Activated CD4-positive, CD25-positive, alpha-beta regulatory T cell (primary cell): ENCODE data around the gene ARMH3.
"Not testable (repeated sequence)": the region's sequence is repeated elsewhere in the genome, so short reads cannot be mapped to it uniquely, and the experiment has no call there.

ENCODE experiments used
- DNase-seq, 4 experiments: peaks; one replicate each; lab custom pipeline; 2025; lab: John Stamatoyannopoulos, UW

ARMH3 gene, protein sequence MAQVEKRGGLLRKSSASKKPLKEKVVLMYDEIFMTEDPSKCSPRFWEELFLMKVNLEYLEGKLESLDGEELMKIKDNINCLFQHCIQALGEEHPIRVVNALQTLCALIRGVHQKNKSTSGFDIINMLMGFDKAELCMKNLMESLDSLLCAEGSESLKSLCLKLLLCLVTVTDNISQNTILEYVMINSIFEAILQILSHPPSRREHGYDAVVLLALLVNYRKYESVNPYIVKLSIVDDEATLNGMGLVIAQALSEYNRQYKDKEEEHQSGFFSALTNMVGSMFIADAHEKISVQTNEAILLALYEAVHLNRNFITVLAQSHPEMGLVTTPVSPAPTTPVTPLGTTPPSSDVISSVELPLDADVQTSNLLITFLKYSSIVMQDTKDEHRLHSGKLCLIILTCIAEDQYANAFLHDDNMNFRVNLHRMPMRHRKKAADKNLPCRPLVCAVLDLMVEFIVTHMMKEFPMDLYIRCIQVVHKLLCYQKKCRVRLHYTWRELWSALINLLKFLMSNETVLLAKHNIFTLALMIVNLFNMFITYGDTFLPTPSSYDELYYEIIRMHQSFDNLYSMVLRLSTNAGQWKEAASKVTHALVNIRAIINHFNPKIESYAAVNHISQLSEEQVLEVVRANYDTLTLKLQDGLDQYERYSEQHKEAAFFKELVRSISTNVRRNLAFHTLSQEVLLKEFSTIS

DNA sequence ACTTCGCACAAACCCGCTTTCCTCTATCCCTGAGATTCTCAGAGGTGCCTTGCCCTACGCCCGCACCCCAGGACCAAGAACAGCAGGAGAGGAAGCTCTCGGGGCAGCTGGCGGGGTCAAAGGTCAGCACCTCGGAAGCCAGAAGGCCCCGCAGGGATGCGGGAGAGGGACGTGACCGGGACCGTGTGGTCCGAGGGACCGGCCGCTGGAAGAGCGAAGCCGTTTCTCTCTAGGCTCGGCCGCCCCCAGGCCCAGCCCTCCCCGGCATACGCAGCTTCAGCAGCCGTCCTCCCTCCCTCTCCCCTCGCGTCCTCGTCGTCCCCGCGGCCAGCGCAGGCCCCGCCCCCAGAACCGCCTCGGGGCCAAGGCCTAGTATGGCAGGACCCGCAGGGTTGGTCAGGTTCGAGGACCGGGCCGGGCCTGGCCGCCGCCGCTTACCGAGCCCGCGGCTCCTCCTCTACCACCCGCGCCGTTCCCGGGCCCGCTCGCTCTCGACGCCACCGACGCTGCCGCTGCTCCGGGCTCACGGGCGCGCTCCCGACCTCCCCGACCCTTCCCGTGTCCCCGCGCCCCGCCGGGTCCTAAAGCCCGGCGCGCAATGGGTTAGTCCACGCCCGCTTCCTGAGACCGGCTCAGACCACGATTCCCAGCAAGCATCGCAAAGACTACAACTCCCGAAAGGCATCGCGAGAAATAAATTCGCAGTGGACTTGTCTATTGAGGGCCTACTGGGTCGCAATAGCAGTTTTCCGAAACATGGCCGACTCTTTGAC is at the start of gene ARMH3:
Gene ARMH3, minus strand, starts transcription at position 527 of the 773 bp plus-strand sequence. CDS start 16,059 bp downstream, outside the sequence.
- peak; percentile 72 to 80 (median 76) for DNase-seq

DNA sequence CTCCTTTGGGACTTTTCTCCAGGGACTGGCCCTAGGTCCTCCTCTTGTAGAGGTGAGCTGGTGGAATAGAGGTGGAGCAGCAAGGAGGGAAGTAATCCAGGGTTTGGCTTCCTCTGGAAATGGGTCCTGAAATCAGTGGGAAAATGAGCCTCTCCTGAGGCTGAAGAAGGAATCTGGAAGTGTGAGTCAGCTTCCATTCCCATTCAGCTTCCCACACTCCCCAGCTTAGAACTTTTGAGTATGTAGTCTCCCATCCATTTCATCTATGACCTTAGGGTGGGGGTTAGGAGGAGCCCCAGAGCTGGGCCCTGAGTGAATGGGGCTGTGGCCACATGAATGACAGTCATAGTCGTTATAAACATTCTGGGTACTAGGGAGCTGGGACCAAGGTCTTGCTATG is 46.4 kb upstream of the ARMH3 start:
- no peak for DNase-seq

DNA sequence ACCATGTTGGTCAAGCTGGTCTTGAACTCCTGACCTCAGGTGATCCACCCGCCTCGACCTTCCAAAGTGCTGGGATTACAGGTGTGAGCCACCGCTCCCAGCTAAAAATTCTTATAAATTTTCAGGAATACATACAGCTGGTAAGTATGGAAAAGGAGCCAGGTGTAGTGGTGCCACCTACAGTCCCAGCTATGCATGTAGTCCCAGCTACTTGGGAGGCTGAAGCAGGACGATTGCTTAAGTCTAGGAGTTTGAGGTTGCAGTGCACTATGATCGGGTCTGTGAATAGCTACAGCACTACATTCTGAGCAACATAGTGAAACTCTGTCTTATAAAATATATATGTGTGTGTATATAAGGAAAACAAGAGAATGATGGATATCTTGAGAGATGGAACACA is 45.2 kb upstream of the ARMH3 start:
- no peak for DNase-seq

DNA sequence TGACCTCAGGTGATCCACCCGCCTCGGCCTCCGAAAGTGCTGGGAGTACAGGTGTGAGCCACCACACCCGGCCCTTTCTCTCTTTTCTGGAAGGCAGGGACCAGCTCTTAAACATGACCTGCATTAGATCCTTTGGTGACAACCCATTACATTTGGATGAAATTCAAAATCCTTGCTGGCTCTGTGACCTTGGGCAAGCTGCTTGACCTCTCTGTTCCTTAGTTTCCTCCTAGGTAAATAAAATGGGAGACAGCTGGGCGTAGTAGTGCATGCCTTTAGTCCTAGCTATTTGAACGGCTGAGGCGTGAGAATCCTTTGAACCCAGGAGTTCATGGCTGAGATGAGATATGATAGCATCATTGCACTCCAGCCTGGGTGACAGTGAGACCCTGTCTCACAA is 40.5 kb upstream of the ARMH3 start:
- no peak for DNase-seq

DNA sequence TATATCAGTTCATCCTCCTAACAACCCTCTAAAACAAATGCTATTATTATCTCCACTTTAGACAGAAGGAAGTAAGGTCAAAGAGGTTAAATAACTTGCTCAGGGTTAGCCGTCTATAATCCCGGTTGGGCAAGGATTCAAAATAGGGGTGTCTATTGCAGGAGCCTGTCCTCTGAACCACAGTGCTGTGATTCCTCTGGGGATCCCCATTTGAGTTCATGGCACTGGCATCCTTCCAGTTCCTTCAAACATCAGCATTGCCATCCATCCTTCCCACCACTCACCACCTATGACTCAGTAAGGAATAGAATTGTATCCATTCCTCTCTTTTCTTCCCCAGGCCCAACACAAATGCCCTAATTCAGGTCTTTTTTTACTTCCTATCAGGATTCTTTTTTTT is 34.8 kb upstream of the ARMH3 start:
- no peak for DNase-seq

DNA sequence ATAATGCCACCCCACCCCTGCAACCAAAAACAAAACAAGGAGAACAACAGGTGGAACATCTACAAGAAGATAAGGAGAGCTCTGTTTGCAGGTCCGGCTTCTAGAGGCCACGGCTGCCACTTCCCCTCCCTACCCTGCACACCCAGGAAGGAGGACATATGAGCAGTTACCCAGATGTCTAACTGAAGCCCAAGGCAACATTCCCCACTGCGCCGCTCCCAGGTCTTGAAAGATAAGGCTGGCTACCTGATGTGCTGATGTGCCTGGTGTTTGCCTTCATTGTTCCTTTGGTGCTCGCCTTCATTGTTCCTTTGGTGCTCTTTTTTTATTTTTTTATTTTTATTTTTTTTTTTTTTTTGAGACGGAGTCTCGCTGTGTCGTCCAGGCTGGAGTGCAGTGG is 30.2 kb upstream of the ARMH3 start:
- DNase-seq: no peak

DNA sequence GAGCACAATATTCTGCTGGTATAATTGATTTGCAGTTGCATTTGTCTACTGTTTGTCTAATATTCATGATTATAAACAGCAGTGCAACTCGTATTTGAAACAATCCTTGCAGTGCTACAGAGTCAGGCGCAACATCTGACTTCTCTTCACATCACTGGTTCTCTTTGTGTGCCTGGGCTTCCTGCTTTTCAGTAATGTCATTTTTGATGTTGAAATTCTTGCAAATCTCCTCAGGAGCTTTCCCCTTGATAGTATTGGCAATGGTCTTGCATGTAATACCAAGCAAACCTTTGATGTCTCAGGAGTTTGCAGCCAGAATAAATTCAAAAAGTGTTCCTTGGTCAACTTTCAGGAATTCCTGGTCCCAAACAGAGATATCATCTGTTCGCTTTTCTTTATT is 29.4 kb upstream of the ARMH3 start:
- no peak for DNase-seq

DNA sequence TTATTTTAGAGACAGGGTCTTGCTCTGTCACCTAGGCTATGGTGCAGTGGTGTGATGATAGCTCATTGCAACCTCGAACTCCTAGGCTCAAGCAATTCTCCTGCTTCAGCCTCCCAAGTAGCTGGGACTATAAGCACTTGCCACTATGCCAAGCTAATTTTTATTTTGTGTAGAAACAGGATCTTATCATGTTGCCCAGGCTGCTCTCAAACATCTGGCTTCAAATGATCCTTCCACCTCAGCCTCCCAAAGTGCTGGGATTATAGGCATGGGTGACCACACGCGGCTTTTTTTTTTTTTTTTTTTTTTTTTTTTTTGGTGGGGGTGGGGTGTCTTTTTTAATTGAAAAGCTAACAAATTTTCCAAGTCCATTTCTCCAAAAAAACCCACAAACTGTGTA is 27.6 kb upstream of the ARMH3 start:
- no peak for DNase-seq

DNA sequence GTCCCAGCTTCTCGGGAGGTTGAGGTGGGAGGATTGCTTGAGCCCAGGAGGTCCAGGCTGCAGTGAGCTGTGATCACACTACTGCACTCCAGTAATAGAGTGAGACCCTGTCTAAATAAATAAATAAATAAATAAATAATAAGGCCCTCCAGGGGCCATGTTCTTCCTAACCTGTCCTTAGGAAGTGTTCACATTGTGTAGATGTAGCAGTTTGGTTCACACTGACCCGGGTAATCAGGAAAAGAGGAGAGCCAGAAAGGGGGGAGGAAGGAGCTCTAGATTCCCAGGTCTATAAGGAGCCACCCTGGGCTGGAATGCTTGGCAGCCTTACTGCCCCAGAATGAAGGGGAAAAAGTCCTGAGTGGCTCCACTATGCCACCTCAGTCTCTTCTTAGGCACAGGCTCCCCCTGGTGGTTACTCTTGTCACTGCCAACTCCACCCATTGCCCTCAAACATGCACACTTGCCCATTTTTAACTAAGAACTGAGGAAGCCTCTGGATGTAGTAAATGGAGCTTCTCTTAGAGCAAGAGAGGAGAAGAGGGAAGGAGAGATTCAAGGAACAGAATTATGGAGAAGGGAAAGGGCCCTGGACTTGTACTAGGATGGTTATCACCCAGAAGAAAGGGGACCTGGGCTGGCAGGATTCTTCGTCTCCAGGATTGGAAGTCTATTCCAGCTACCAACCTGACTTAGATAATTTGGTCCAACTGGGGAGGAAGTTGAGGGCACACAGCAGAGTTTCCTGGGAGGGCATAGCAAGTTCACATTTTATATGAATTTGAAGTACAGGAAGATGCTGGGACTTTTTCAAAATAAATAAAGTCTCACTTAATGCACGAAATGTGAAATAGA is 16.9 kb upstream of the ARMH3 start:
- DNase-seq: peak; percentile 45 to 73 (median 60)

DNA sequence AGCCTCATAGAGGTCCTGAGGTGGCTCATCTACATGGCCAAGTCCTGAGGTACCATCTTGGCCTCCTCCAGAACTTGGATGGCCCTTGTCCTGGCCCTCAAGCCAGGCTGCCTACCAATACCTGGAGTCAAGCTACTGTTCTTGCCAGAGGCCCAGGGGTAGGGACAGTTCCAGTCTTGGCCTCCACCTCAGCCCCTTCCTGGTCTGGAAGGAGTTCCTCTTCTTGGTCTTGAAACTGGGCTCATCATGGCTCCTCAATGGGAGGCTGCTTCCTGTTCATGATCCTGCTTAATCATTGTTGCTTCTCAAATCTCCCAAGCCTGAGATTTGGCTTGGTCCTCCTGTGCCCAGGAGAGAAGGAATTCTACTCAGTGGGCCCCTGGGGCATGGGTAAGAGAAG is 13.1 kb upstream of the ARMH3 start:
- no peak for DNase-seq

DNA sequence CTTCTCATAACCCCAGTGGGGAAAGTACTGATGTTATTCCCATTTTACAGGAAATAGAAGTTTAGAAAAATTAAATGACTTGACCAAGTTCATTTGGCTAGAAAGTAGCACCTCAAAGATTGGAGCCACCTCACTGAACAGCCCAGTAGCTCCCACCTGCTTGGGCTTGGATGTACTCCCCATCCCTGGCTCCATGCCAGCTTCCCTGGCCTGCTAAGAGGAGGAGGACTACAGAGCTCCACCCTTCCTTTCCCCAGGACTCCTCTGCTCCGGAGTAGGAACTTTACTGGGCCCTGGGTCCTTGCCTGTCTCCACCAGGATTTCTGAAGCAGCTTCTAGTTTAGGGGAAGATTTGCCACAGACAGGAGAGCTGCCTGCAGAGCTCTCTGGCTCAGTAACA is 12.2 kb upstream of the ARMH3 start:
- no peak for DNase-seq

DNA sequence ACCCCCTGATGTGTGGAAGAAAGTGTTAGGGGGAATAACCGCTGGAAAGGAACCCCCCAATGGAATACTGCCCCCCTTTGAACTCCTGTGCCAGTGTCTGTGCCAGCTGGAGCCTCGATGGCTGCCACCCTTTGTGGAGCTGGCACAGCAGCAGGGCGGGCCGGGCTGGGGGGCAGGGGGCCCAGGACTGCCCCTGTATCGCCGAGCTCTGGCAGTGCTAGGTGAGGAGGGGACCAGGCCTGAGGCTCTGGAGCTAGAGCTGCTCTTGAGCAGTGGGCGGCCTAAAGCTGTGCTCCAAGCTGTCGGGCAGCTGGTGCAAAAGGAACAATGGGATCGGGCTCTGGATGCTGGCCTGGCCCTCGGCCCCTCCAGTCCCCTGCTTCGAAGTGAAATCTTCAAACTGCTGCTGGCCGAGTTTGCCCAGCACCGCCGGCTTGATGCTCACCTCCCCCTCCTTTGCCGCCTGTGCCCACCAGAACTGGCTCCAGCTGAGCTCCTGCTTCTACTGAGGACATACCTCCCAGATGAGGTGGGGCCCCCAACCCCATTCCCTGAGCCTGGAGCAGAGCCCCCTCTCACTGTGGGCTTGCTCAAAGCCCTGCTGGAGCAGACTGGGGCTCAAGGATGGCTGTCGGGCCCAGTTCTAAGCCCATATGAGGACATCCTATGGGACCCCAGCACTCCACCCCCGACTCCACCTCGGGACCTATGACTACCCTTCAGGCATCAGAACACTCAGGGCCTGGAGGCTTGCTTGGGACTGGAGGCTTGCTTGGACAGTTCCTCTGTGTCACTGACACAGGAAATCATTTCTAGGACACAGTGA is 11.3 kb upstream of the ARMH3 start:
- DNase-seq: no peak

DNA sequence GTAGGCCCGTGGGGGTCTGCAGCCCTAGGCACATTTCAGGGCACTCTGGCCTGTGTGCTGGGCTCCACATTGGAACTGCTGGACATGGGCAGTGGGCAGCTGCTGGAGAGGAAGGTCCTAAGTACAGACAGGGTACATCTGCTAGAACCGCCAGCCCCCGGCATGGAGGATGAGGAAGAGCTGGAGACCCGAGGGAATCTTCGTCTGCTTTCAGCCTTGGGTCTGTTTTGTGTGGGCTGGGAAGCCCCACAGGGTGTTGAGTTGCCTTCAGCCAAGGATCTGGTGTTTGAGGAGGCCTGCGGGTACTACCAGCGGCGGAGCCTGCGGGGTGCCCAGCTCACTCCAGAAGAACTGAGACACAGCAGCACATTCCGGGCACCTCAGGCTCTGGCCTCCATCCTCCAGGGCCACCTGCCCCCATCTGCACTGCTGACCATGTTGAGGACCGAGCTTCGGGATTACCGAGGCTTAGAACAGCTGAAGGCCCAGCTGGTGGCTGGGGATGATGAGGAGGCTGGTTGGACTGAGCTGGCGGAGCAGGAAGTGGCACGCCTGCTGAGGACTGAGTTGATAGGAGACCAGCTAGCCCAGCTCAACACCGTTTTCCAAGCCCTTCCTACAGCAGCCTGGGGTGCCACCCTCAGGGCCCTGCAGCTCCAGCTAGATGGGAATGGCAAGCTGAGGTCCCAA is 10.6 kb upstream of the ARMH3 start:
- DNase-seq: no peak

DNA sequence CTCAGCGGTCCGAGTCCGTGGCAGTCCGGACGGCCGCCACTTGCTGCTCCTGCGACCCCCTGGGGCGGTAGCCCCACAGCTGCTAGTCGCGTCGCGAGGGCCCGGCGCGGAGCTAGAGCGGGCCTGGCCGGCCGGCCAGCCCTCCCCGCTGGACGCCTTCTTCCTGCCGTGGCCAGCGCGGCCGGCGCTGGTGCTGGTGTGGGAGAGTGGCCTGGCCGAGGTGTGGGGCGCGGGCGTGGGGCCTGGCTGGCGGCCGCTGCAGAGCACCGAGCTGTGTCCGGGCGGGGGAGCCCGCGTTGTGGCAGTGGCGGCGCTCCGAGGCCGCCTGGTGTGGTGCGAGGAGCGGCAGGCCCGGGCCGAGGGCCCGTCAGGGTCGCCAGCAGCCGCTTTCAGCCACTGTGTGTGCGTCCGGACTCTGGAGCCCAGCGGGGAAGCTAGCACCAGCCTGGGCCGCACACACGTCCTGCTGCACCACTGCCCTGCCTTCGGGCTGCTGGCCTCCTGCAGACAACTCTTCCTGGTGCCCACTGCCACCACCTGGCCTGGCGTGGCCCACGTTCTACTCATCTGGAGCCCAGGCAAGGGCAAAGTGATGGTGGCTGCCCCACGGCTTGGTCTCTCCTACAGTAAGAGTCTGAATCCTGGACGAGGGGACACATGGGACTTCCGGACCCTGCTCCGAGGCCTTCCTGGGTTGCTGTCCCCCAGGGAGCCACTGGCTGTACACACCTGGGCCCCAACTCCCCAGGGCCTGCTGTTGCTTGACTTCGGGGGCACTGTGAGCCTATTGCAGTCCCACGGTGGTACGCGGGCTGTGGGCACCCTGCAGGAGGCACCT is 9.8 kb upstream of the ARMH3 start:
- peak in 1 of 4 experiments; percentile 10 for DNase-seq

DNA sequence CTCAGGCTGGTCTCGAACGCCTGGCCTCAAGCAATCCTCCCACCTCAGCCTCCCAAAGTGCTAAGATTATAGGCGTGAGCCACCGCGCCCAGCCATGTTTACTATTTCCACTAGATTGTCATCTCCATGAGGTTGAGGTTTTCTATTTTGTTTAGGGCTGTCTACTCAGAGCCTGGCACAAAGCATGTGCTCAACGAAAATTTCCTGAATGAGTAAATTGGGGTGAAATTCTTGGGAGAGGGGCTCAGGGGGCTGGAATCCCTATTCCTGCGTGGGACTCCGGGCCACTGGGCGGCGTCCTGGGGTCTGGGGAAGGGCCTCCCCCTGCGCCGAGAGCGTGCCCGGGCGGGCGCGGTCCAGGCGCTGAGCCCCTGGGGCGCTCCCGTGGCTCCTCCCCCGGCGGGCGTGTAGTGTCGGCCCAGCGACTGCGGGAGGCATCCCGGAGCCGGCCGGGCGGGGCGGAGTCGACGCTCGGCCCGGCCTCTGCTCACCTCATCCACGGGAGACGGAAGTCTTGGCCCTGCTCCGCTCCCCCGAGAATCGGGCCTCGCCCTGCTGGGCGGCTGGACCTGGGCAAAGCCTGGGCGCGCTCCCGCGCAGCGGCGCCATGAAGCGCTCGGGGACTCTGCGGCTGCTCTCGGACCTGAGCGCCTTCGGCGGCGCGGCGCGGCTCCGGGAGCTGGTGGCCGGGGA is 9.0 kb upstream of the ARMH3 start, which contains the start of gene HPS6:
Gene HPS6, plus strand, starts transcription at position 482 of the 693 bp plus-strand sequence. Its CDS starts 126 bp downstream, at position 608.
- peak; percentile 72 to 82 (median 74) for DNase-seq

DNA sequence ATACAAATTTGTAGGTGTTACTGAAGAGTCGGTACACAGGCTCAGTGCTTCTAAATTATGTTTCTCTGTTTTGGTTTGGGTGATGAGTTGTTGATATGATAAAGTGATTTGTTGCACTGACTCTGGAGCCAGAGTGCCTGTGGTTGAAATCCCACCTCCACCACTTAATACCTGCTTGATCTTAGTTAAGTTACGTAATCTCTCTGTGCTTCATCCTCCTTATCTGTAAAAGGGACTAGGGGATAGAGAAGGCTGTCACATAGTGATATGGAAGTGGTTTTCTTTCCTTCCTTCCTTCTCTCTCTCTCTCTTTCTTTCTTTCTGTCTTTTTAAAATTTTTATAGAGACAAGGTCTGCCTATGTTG is 8.5 kb upstream of the ARMH3 start:
- DNase-seq: no peak

DNA sequence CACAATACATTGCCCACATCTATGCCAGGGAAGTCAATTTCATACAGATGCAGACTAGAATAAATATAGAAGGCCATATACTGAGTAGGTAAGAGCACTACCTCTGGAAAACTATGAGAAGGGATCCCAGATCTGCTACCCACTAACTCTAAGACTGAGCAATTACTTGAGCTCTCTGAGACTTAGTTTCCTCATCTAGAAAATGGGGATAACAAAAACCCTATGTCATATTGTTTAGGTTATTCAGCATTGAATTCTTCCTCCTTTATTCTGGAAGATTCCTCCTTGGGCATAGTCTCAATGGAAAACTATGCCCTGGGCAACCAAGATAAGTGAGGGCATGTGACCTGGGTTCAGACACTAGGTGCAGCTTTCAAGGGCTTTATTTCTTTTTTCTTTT is 4.0 kb upstream of the ARMH3 start:
- no peak for DNase-seq

DNA sequence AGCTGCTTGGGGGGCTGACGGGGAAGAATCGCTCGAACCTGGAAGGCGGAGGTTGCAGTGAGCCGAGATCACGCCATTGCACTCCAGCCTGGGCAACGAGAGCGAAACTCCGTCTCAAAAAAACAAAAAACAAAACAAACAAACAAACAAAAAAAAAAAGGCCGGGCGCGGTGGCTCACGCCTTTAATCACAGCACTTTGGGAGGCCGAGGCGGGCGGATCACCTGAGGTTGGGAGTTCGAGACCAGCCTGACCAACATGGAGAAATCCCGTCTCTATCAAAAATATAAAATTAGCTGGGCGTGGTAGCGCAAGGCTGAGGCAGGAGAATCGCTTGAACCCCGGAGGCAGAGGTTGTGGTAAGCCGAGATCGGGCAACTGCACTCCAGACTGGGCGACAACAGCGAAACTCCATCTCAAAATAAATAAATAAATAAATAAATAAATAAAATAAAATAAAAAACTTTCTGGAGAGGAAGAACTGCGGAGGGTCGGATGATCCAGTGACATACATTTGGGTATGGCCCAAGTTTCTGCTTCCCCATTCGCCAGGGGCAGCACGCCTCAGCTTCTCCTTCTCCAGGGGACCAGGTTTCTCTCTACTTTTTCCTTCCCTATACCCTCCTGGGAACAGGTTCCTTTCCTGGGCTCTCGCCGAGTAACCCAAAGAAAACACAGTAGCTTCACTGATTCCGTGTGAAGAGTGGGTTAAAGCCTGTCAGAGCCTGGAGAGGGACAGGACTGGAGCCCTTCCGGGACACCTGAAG is 909 bp downstream of the ARMH3 start:
- DNase-seq: not testable (repeated sequence)
